Esophagus (tissue), 2 donors: ENCODE measurements around the gene SDS. TPM values are rescaled to one million over a fixed set of nuclear protein-coding genes. Genes with fewer than 3 reads are reported as not detected.

ENCODE experiments used
- H3K27ac ChIP-seq, 2 donors: one replicate each; pipeline ENCODE4 v1.5.1; 2013; ENCODE audit warnings: low read depth in 2 of 2, mild to moderate bottlenecking in 2 of 2, inconsistent platforms in 1 of 2, low read length in 1 of 2, moderate library complexity in 1 of 2
- H3K27me3 ChIP-seq, 2 donors: one replicate each; pipeline ENCODE4 v1.6.1; 2013; ENCODE audit warnings: low read length in 2 of 2, control low read depth in 1 of 2, mild to moderate bottlenecking in 1 of 2; ENCODE audit not compliant: insufficient read depth in 2 of 2, control insufficient read depth in 1 of 2
- H3K36me3 ChIP-seq, 2 donors: one replicate each; pipeline ENCODE4 v1.6.1; 2013; ENCODE audit warnings: low read length in 1 of 2; ENCODE audit not compliant: control insufficient read depth in 2 of 2, insufficient read depth in 2 of 2
- H3K4me1 ChIP-seq, 2 donors: one replicate each; pipeline ENCODE4 v1.6.1; 2013; ENCODE audit warnings: low read length in 1 of 2; ENCODE audit not compliant: control insufficient read depth in 2 of 2, insufficient read depth in 2 of 2
- H3K4me3 ChIP-seq, 2 donors: one replicate each; pipeline ENCODE4 v1.5.1; 2013; ENCODE audit warnings: low read length in 2 of 2, mild to moderate bottlenecking in 2 of 2, low read depth in 1 of 2, moderate library complexity in 1 of 2
- H3K9me3 ChIP-seq, 2 donors: one replicate each; pipeline ENCODE4 v1.6.1; 2013; ENCODE audit warnings: mild to moderate bottlenecking in 2 of 2, low read depth in 1 of 2, low read length in 1 of 2, moderate library complexity in 1 of 2; ENCODE audit not compliant: control insufficient read depth in 2 of 2, insufficient read depth in 1 of 2
- WGBS, 2 donors: extraction: QIAGEN DNeasy Blood & Tissue Kit; methylation state at CpG; one replicate each; pipeline ENCODE4 v1.1.7; 2013; 5-methylcytosine and 5-hydroxymethylcytosine counted together
- polyA plus RNA-seq, 2 donors: library from polyadenylated mRNA; stranded (reverse); fragments of 200-250 nt; gene quantifications; one replicate each; pipeline ENCODE4 v1.2.3, GENCODE V29; 2013
- donor health status: healthy with polysubstance abuse.
- donor health status: Bipolar disorder and iron deficiency.

SDS gene
- polyA plus RNA-seq, 2 donors, result 0.09 TPM; not detected in 1

DNA sequence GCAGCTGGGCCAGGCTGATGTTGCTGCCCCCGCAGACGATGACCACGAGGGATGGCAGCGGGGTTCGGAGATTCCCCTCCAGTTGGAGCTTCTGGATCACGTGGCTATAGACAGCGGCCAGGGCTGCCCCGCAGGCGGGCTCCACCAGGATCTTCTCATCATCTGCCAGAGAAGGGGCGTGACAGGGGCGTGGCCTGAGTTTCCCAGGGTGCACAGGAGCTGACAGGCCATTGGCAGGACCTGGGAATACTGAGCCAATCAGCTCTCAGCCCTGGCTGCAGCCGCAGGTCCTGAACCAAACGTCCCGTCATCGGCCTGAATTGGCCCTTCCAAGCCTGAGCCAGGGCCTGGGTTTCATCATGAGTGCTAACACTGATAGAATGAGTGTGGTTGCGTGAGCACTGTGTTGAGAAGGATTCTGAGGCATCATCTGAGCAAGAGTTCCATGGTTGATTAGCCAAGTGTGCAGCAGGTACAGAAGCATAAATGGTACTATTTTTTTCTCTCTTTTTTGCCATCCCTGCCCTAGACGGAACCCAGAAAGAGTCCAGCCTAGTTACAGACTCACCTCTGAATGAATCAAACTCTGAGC lies 10.6 kb downstream of the SDS start:
- WGBS, 2 donors, result 69 to 74% methylated on average over 17 of the region's 17 CpGs
- H3K36me3 ChIP-seq, result peaks cover 0 to 5% of the 10 kb centered on the region in 2 donors
- H3K27me3 ChIP-seq, result no peaks in the 10 kb centered on the region
- no peaks in the 10 kb centered on the region for H3K4me1 ChIP-seq
- H3K27ac ChIP-seq, result no peak overlapping the region
- H3K4me3 ChIP-seq, result no peak overlapping the region
- H3K9me3 ChIP-seq, result peaks cover 0 to 2% of the 10 kb centered on the region in 2 donors

DNA sequence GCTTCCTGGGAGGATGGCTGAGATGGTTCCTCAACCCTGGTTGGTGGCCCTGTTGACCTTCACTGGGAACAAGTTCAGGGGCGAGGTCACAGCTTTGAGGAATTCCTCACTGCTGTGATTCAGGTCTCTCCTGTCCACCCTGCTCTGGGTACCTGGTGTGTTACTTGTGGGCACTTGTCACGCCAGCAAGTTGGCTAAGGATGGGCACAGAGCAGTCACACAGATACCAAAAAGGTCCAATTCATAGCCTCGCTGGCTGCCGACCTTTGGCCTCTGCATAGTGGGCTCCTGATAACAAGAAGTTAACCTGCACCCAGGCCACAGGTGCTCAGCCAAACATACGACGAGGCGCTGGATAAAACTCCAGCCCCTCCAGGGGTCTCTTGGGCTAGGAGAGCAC lies 11.2 kb downstream of the SDS start:
- Histone ChIP-seq H3K4me1 (no peaks in the 10 kb centered on the region), H3K36me3 (peaks cover 0 to 8% of the 10 kb centered on the region in 2 donors), H3K4me3 (no peak overlapping the region), H3K27ac (no peak overlapping the region), H3K27me3 (no peaks in the 10 kb centered on the region), H3K9me3 (peaks cover 0 to 2% of the 10 kb centered on the region in 2 donors)
- WGBS, 2 donors, result 74 to 87% methylated on average over 7 of the region's 7 CpGs

DNA sequence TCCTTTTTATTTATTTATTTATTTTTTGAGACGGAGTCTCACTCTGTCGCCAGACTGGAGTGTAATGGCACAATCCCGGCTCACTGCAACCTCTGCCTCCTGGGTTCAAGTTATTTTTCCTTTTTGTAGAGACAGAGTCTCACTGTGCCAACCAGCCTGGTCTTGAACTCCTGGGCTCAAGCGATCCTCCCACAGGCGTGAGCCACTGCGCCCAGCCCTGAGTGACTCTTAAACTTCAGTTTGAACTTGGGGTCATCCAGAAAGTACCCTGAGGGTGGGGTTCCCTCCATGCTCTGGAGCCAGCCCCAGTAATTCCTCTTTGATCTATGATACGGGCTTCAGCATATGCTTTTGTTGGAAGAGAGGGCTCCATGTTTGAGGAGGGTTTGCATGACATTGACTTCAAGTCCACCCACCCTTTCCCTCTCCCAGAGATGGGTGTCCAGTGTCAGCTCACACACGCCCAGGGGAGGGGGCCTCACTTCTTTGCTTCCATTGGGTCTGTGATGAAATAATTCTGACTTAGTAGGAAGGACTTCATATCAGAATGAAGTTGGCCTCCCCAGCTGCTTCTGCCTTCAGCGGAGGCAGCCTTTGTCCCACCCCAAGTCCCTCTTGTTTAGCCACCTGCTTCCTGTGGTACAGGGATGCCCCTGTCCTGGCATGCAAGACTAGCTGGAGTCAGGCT lies 11.9 kb downstream of the SDS start:
- WGBS, 2 donors, result 88 to 95% methylated on average over 9 of the region's 9 CpGs
- peaks cover 0 to 2% of the 10 kb centered on the region in 2 donors for H3K9me3 ChIP-seq
- no peak overlapping the region for H3K27ac ChIP-seq
- H3K4me1 ChIP-seq, result no peaks in the 10 kb centered on the region
- H3K27me3 ChIP-seq, result no peaks in the 10 kb centered on the region
- H3K36me3 ChIP-seq, result peaks cover 7 to 13% of the 10 kb centered on the region in 2 donors
- H3K4me3 ChIP-seq, result no peak overlapping the region

DNA sequence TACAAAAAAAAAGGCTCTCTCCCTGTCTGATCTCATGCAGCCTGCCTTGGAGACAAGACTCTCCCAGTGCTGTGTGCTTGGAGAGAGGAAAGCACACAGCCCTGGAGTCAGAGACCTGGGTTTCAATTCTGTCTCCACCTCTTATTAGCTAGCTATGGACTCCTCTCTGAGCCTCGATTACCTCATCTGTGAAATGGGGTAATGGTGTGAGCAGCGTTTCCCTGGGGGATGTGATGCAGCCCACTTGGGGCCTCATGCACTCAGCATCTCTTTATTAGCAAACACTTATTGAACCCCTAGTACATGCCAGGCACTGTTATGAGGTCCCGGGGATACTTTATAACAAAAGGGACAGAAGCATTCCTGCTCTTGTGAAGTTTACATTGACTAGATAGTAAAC lies 12.5 kb downstream of the SDS start:
- Histone ChIP-seq H3K9me3 (peaks cover 0 to 2% of the 10 kb centered on the region in 2 donors), H3K4me1 (no peaks in the 10 kb centered on the region), H3K27ac (no peak overlapping the region), H3K36me3 (peaks cover 8 to 15% of the 10 kb centered on the region in 2 donors), H3K4me3 (no peak overlapping the region), H3K27me3 (no peaks in the 10 kb centered on the region)
- 93 to 99% methylated on average over 3 of the region's 3 CpGs for WGBS, 2 donors

DNA sequence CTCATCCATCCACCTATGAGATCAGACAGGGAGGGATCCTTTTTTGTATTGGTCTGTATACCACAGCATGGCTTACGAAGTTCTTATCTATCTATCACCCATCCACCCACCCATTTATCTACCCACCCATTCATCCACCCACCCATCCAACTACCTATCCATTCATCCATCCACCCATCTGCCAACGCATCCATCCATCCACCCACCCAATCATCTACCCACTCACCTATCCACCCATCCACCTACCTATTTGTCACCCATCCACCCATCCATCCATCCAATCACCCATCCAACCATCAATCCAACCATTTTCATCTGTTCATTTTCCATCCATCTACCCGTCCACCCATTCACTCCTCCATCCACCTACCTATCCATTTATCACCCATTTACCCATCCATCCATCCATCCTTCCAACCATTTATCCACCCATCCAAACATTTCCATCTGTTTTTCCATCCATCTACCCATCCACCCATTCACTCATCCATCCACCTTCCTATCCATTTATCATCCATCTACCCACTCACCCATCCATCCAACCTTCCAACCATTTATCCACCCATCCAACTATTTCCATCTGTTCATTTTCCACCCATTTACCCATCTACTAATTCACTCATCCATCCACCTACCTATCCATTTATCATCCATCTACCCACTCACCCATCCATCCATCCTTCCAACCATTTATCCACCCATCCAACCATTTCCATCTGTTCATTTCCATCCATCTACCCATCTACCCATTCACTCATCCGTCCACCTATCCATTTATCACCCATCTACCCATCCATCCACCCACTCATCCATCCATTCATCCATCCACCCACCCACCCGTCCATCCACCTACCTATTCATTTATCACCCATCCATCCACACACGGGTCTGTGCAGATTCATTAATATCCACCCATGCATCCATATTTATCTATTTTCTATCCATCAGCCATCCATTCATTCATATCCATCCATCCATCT lies 13.3 kb downstream of the SDS start:
- WGBS, 2 donors, result 93 to 95% methylated on average over 6 of the region's 6 CpGs
- Histone ChIP-seq H3K36me3 (peaks cover 8 to 15% of the 10 kb centered on the region in 2 donors), H3K4me1 (no peaks in the 10 kb centered on the region), H3K27me3 (no peaks in the 10 kb centered on the region), H3K27ac (no peak overlapping the region), H3K9me3 (peaks cover 0 to 2% of the 10 kb centered on the region in 2 donors), H3K4me3 (no peak overlapping the region)

DNA sequence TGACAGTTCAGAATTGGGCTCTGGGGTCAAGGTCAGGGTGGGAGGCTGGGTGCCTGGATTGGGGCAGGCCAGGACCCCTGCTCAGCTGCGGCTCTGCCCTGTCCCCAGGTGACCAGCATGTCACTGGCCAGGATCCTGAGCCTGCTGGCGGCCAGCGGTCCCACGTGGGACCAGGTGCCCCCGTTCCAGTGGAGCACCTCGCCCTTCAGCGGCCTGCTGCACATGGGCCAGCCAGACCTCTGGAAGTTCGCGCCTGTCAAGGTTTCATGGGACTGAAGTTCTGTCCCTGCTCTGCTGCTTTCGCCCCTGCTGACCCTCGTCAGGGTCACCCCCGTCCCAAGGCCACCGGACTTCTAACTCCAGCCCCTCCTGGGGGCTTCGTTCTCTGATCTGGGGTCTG lies 15.3 kb downstream of the SDS start:
- H3K4me3 ChIP-seq, result no peak overlapping the region
- H3K9me3 ChIP-seq, result no peaks in the 10 kb centered on the region
- H3K27me3 ChIP-seq, result no peaks in the 10 kb centered on the region
- H3K27ac ChIP-seq, result no peak overlapping the region
- peaks cover 8 to 20% of the 10 kb centered on the region in 2 donors for H3K36me3 ChIP-seq
- WGBS, 2 donors, result 95 to 96% methylated on average over 14 of the region's 14 CpGs
- no peaks in the 10 kb centered on the region for H3K4me1 ChIP-seq

DNA sequence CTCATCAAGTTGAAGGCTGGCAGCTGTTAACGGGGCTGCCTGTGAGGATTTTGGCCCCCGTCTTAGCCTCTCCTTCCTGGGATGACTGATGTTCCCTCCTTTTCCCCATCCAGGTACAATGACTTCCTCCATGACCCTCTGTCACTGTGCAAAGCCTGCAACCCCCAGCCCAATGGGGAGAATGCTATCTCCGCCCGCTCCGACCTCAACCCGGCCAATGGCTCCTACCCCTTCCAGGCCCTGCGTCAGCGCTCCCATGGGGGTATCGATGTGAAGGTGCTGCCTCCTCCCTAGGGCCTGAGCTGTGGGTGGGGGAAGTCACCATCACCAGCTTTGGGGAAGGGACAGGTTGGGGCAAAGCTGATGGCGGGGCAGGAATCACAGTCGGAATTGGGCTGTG lies 16.1 kb downstream of the SDS start:
- H3K9me3 ChIP-seq, result no peaks in the 10 kb centered on the region
- H3K4me3 ChIP-seq, result no peak overlapping the region
- whole genome bisulfite sequencing, 2 donors, result 94 to 95% methylated on average over 11 of the region's 11 CpGs
- peaks cover 8 to 23% of the 10 kb centered on the region in 2 donors for H3K36me3 ChIP-seq
- H3K27me3 ChIP-seq, result no peaks in the 10 kb centered on the region
- H3K27ac ChIP-seq, result no peak overlapping the region
- no peaks in the 10 kb centered on the region for H3K4me1 ChIP-seq

DNA sequence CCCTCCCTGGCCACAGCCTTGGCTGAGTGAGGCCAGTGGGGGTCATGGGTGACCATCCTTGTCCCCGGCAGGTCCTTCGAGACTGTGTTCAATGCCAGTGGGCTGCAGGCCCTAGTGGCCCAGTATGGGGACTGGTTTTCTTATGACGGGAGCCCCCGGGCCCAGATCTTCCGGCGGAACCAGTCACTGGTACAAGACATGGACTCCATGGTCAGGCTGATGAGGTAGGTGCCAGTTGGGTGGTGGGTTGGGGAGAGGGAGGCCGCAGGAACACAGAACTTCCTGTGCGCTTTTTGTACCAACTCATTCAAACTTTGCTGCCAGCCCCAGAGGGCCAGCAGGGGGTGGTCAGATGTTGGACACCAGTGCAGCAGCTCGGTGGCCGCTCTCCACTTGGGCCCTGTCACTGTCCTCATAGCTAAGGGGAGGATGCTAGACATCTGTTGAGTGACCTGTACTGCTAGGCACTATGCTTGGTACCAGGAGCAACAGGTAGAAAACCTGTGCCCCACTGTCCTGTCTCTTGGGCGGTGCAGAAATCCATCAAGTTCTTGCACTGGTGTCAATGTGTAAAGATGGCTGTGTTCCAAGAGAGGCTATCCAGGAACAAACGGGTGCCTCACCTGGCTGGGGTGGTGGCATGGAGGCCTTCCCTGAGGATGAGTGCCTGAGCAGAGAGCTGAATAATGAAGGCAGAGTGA lies 16.7 kb downstream of the SDS start:
- H3K4me1 ChIP-seq, result no peaks in the 10 kb centered on the region
- H3K9me3 ChIP-seq, result no peaks in the 10 kb centered on the region
- H3K36me3 ChIP-seq, result peaks cover 8 to 23% of the 10 kb centered on the region in 2 donors
- H3K27me3 ChIP-seq, result no peaks in the 10 kb centered on the region
- H3K27ac ChIP-seq, result no peak overlapping the region
- no peak overlapping the region for H3K4me3 ChIP-seq
- WGBS, 2 donors, result 95 to 98% methylated on average over 12 of the region's 12 CpGs

DNA sequence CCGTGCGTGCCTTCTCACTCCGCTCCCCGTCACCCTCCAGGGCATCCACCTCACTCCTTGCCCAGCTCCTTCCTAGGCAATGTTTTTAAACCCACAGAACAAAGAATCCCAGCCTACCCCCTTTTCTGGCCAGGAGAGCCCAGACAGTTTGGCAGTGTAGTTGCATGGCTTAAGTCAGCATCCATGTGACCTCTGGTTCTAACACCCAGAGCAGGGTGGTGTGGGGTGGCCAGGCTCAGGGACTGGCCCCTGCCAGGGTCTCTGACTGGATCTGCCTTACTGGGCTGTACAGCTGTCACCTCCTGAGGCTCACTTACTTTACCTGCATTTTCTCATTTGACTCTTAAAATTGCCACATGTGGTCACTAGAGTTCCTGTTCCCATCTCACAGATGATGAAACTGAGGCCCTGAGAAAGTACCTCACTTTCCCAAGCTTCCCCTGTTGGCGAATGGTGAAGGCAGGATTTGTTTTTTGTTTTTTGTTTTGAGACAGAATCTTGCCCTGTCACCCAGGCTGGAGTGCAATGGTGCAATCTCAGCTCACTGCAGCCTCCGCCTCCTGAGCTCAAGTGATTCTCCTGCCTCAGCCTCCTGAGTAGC lies 18.3 kb downstream of the SDS start:
- Histone ChIP-seq H3K27me3 (no peaks in the 10 kb centered on the region), H3K36me3 (peaks cover 8 to 29% of the 10 kb centered on the region in 2 donors)

More for the DNA sequence above, 18.3 kb downstream of the SDS start:
- Histone ChIP-seq H3K27ac (no peak overlapping the region), H3K4me3 (no peak overlapping the region), H3K9me3 (no peaks in the 10 kb centered on the region), H3K4me1 (no peaks in the 10 kb centered on the region)
- WGBS, 2 donors, result 90 to 95% methylated on average over 6 of the region's 6 CpGs
